Sigmoid colon (tissue), 4 donors: Measurements from ENCODE around the gene CSRP2.

Source experiments
- CTCF ChIP-seq, 4 experiments: fragments of 450-650 bp in 3 of 4; fragments of 200-600 bp in 1 of 4; IDR thresholded peaks; one replicate each; pipeline ENCODE4 v1.5.1; 2016 to 2019; ENCODE audit warnings: antibody characterized with exemption in 4 of 4, mild to moderate bottlenecking in 3 of 4, moderate library complexity in 2 of 4
- EP300 ChIP-seq, 4 donors: sonication (generic); formaldehyde crosslinking; IDR thresholded peaks; one replicate each; pipeline ENCODE4 v1.6.1; 2017; ENCODE audit warnings: antibody characterized with exemption in 4 of 4
- POLR2A ChIP-seq, 2 donors: fragments of 450-650 bp; IDR thresholded peaks; one replicate each; pipeline ENCODE4 v1.6.1; 2016; ENCODE audit warnings: antibody characterized with exemption in 2 of 2, mild to moderate bottlenecking in 2 of 2, moderate library complexity in 2 of 2

GRCh38 chr12:76848132-76848531 lies 30.7 kb downstream of the CSRP2 start:
- no peak for TF ChIP-seq CTCF (IDR thresholded peaks at IDR 0.05)
- no peak for TF ChIP-seq POLR2A (IDR thresholded peaks at IDR 0.05)
- no peak for TF ChIP-seq EP300 (IDR thresholded peaks at IDR 0.05)
